Upper lobe of left lung (tissue), 6 donors: ENCODE measurements around the gene TMPRSS11B. TPM values are rescaled to one million over a fixed set of nuclear protein-coding genes. Genes with fewer than 3 reads are reported as not detected.

Source experiments
- ATAC-seq, 2 donors: fragments of 200-7000 bp; cut with Tn5 transposase; one replicate each; pipeline ENCODE4 v1.9.1; 2022; ENCODE audit warnings: mild to moderate bottlenecking in 2 of 2, moderate library complexity in 2 of 2; ENCODE audit not compliant: low FRiP score in 2 of 2
- DNase-seq, 2 donors: peaks; one replicate each; pipeline ENCODE4 v3.0.0-alpha.2; 2019 to 2020
- H3K27ac ChIP-seq, 4 donors: fragments of 200-600 bp; sonication (generic); one replicate each; pipeline ENCODE4 v1.5.1; 2016 to 2019
- H3K27me3 ChIP-seq, 4 donors: fragments of 200-600 bp; sonication (generic); one replicate each; pipeline ENCODE4 v1.5.1; 2017 to 2019
- H3K36me3 ChIP-seq, 4 donors: fragments of 200-600 bp; sonication (generic); one replicate each; pipeline ENCODE4 v1.5.1; 2016 to 2019
- H3K4me1 ChIP-seq, 4 donors: fragments of 200-600 bp; sonication (generic); one replicate each; pipeline ENCODE4 v1.5.1; 2018 to 2019
- H3K4me3 ChIP-seq, 4 donors: fragments of 200-600 bp; sonication (generic); one replicate each; pipeline ENCODE4 v1.5.1; 2017 to 2019; ENCODE audit warnings: mild to moderate bottlenecking in 2 of 4, moderate library complexity in 1 of 4
- H3K9me3 ChIP-seq, 4 donors: fragments of 200-600 bp; sonication (generic); one replicate each; pipeline ENCODE4 v1.5.1; 2018 to 2019
- CTCF ChIP-seq, 6 experiments: fragments of 450-650 bp in 4 of 6; fragments of 200-600 bp in 2 of 6; sonication (generic) in 2 of 6; IDR thresholded peaks; one replicate each; pipeline ENCODE4 v1.5.1; 2016 to 2019; ENCODE audit warnings: antibody characterized with exemption in 6 of 6
- EP300 ChIP-seq, 4 donors: sonication (generic); formaldehyde crosslinking; IDR thresholded peaks; one replicate each; pipeline ENCODE4 v1.5.1; 2017; ENCODE audit warnings: antibody characterized with exemption in 4 of 4, control low read depth in 2 of 4
- POLR2A ChIP-seq, 4 donors: fragments of 450-650 bp; IDR thresholded peaks; one replicate each; pipeline ENCODE4 v1.5.1; 2016 to 2017; ENCODE audit warnings: antibody characterized with exemption in 4 of 4, mild to moderate bottlenecking in 2 of 4
- POLR2AphosphoS5 ChIP-seq, 2 donors: sonication (generic); formaldehyde crosslinking; IDR thresholded peaks; one replicate each; pipeline ENCODE4 v1.5.1; 2017; ENCODE audit warnings: antibody characterized with exemption in 2 of 2
- WGBS, 2 donors: methylation state at CpG; one replicate each; pipeline ENCODE4 v1.1.5; 2017 to 2018; 5-methylcytosine and 5-hydroxymethylcytosine counted together
- total RNA-seq, 6 donors: library from RNA; depleted of rRNA in 4 of 6; stranded (reverse); fragments of >200 nt in 4 of 6; gene quantifications; one replicate each; pipeline versions ENCODE4 v1.1.0 to v1.2.1, GENCODE V29; 2016 to 2021
- donor health status: DM: no; HTN: no; CAD: no; lungs with moderate emphysema.
- donor health status: DM: no; HTN: yes; CAD: no; lungs with severe emphysema.

TMPRSS11B gene
- total RNA-seq, 6 donors from 2014 or later: not detected

GRCh38 chr4:68257719-68258118 lies 12.2 kb upstream of the TMPRSS11B start:
- Histone ChIP-seq H3K9me3 (no peaks in the 10 kb centered on the region), H3K4me1 (no peaks in the 10 kb centered on the region), H3K36me3 (no peaks in the 10 kb centered on the region), H3K4me3 (no peak overlapping the region), H3K27me3 (no peaks in the 10 kb centered on the region), H3K27ac (no peak overlapping the region)
- ATAC-seq (no peak), DNase-seq (no peak)
- TF ChIP-seq EP300 (IDR thresholded peaks at IDR 0.05): no peak
- TF ChIP-seq POLR2AphosphoS5 (IDR thresholded peaks at IDR 0.05): no peak
- TF ChIP-seq POLR2A (IDR thresholded peaks at IDR 0.05): no peak
- TF ChIP-seq CTCF (IDR thresholded peaks at IDR 0.05): no peak
- 55 to 71% methylated on average over 5 of the region's 5 CpGs for WGBS, 2 donors

GRCh38 chr4:68256284-68256683 lies 10.8 kb upstream of the TMPRSS11B start:
- no peaks in the 10 kb centered on the region for H3K27me3 ChIP-seq
- no peaks in the 10 kb centered on the region for H3K9me3 ChIP-seq
- no peaks in the 10 kb centered on the region for H3K4me1 ChIP-seq
- 57 to 73% methylated on average over 3 of the region's 3 CpGs for WGBS, 2 donors
- H3K36me3 ChIP-seq: no peaks in the 10 kb centered on the region
- DNase-seq (no peak), ATAC-seq (no peak)
- TF ChIP-seq POLR2A (IDR thresholded peaks at IDR 0.05) (no peak), CTCF (IDR thresholded peaks at IDR 0.05) (no peak), POLR2AphosphoS5 (IDR thresholded peaks at IDR 0.05) (no peak), EP300 (IDR thresholded peaks at IDR 0.05) (no peak)
- no peak overlapping the region for H3K27ac ChIP-seq
- H3K4me3 ChIP-seq: no peak overlapping the region

- H3K27me3 ChIP-seq: no peaks in the 10 kb centered on the region
- H3K27ac ChIP-seq: no peak overlapping the region
- ATAC-seq (no peak), DNase-seq (no peak)
- no peaks in the 10 kb centered on the region for H3K36me3 ChIP-seq
- H3K4me3 ChIP-seq: no peak overlapping the region
- 81 to 90% methylated on average over 4 of the region's 4 CpGs for WGBS, 2 donors
- H3K4me1 ChIP-seq: no peaks in the 10 kb centered on the region
- no peaks in the 10 kb centered on the region for H3K9me3 ChIP-seq
- no peak for TF ChIP-seq POLR2AphosphoS5 (IDR thresholded peaks at IDR 0.05)
- no peak for TF ChIP-seq CTCF (IDR thresholded peaks at IDR 0.05)
- no peak for TF ChIP-seq POLR2A (IDR thresholded peaks at IDR 0.05)
- no peak for TF ChIP-seq EP300 (IDR thresholded peaks at IDR 0.05)
Observed at GRCh38 chr4:68250151-68250930, 4.8 kb upstream of the TMPRSS11B start.

GRCh38 chr4:68249434-68249833 lies 3.9 kb upstream of the TMPRSS11B start:
- no peaks in the 10 kb centered on the region for H3K27me3 ChIP-seq
- TF ChIP-seq POLR2A (IDR thresholded peaks at IDR 0.05) (no peak), EP300 (IDR thresholded peaks at IDR 0.05) (no peak), CTCF (IDR thresholded peaks at IDR 0.05) (no peak), POLR2AphosphoS5 (IDR thresholded peaks at IDR 0.05) (no peak)
- H3K27ac ChIP-seq: no peak overlapping the region
- H3K36me3 ChIP-seq: no peaks in the 10 kb centered on the region
- no peaks in the 10 kb centered on the region for H3K4me1 ChIP-seq
- DNase-seq: no peak
- ATAC-seq: no peak
- H3K4me3 ChIP-seq: no peak overlapping the region
- H3K9me3 ChIP-seq: no peaks in the 10 kb centered on the region

GRCh38 chr4:68240620-68241019 lies 4.9 kb downstream of the TMPRSS11B start:
- TF ChIP-seq POLR2A (IDR thresholded peaks at IDR 0.05) (no peak), CTCF (IDR thresholded peaks at IDR 0.05) (no peak), POLR2AphosphoS5 (IDR thresholded peaks at IDR 0.05) (no peak), EP300 (IDR thresholded peaks at IDR 0.05) (no peak)
- no peaks in the 10 kb centered on the region for H3K4me1 ChIP-seq
- DNase-seq: no peak
- no peaks in the 10 kb centered on the region for H3K9me3 ChIP-seq
- ATAC-seq: no peak
- no peaks in the 10 kb centered on the region for H3K27me3 ChIP-seq
- H3K27ac ChIP-seq: no peak overlapping the region
- no peak overlapping the region for H3K4me3 ChIP-seq
- H3K36me3 ChIP-seq: no peaks in the 10 kb centered on the region
